ENCODE data around the gene BIRC6.
A peak's percentile ranks its signal among the peaks of the same experiment; 100 is the strongest.

The BIRC6 gene

DNA sequence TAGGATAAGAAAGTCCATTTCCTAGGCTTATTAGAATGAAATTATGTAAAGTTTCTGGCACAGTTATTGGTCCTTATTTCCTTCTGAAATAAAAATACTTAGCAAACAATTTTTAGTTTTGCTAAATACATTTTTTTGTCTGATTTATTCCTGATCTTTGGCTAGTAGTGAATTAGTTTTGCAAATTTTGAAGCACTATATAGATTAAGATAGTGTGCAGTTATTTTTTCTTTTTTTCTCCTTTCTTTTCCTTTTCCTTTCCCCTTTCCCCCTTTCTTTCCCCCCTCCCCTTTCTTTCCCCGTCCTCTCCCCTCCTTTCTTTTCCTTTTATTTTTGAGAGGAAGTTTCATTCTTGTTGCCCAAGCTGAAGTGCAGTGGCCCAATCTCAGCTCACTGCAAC is 59.7 kb downstream of the BIRC6 start:
- Histone ChIP-seq H3K4me1 (ENCODE audit: control insufficient read depth in 1 of 2, insufficient read depth in 1 of 2, low read depth in 1 of 2, low read length in 1 of 2) (peaks cover 25 to 41% of the 10 kb centered on the region in 2 experiments), H3K4me3 (ENCODE audit: low read depth in 1 of 2, low read length in 1 of 2) (no peak overlapping the region), H3K9me3 (no peaks in the 10 kb centered on the region), H3K27ac (peak overlapping the region; percentile 77), H3K27me3 (no peaks in the 10 kb centered on the region), H3K36me3 (peaks cover 14% of the 10 kb centered on the region)
- TF ChIP-seq, protein P1, sequence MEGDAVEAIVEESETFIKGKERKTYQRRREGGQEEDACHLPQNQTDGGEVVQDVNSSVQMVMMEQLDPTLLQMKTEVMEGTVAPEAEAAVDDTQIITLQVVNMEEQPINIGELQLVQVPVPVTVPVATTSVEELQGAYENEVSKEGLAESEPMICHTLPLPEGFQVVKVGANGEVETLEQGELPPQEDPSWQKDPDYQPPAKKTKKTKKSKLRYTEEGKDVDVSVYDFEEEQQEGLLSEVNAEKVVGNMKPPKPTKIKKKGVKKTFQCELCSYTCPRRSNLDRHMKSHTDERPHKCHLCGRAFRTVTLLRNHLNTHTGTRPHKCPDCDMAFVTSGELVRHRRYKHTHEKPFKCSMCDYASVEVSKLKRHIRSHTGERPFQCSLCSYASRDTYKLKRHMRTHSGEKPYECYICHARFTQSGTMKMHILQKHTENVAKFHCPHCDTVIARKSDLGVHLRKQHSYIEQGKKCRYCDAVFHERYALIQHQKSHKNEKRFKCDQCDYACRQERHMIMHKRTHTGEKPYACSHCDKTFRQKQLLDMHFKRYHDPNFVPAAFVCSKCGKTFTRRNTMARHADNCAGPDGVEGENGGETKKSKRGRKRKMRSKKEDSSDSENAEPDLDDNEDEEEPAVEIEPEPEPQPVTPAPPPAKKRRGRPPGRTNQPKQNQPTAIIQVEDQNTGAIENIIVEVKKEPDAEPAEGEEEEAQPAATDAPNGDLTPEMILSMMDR (IDR thresholded peaks at IDR 0.05), result no peak

GRCh38 chr2:32417659-32418058 is 60.8 kb downstream of the BIRC6 start:
- no peak overlapping the region for H3K4me3 ChIP-seq (ENCODE audit: low read depth in 1 of 2, low read length in 1 of 2)
- peak overlapping the region; percentile 77 for H3K27ac ChIP-seq
- TF ChIP-seq, protein P1 (IDR thresholded peaks at IDR 0.05), result no peak
- H3K27me3 ChIP-seq, result no peaks in the 10 kb centered on the region
- no peaks in the 10 kb centered on the region for H3K9me3 ChIP-seq
- H3K4me1 ChIP-seq (ENCODE audit: control insufficient read depth in 1 of 2, insufficient read depth in 1 of 2, low read depth in 1 of 2, low read length in 1 of 2), result peaks cover 25 to 39% of the 10 kb centered on the region in 2 experiments
- peaks cover 14% of the 10 kb centered on the region for H3K36me3 ChIP-seq

DNA sequence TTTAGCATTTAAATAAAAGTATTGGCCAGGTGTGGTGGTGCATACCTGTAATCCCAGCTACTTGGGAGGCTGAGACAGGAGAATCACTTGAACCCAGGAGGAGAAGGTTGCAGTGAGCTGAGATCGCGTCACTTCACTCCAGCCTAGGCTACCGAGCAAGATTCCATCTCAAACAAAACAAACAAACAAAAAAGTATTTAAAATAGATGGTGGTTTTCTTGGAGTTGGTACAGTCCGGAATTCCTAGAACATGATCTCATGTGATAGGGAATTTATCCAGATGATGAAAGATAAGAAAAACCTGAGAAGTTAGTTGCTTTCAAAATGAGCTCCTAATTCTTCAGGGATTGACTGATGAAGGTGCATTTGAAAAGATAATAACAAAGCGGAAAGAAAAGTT is 62.0 kb downstream of the BIRC6 start:
- TF ChIP-seq, protein P1 (IDR thresholded peaks at IDR 0.05), result no peak
- Histone ChIP-seq H3K27ac (peak overlapping the region; percentile 77), H3K4me3 (ENCODE audit: low read depth in 1 of 2, low read length in 1 of 2) (no peak overlapping the region), H3K4me1 (ENCODE audit: control insufficient read depth in 1 of 2, insufficient read depth in 1 of 2, low read depth in 1 of 2, low read length in 1 of 2) (peaks cover 21 to 30% of the 10 kb centered on the region in 2 experiments), H3K36me3 (peaks cover 14% of the 10 kb centered on the region), H3K27me3 (no peaks in the 10 kb centered on the region), H3K9me3 (no peaks in the 10 kb centered on the region)

DNA sequence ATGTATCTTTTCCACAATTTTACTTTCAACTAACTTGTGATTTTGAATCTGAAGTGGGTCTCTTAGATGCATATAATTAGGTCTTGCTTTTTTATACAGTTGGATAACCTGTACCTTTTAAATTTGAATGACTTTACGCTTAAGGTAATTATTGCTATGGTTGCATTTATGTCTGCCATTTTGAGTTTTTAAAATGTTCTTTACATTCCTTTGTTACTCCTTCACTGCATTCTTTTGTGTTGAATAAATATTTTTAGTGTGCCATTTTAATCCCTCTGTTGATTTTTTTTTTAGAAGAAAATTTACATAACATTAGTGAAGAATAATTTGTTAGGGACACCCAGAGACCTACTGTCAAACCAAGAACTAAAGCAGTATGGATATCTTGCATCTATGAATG is 65.3 kb downstream of the BIRC6 start:
- H3K36me3 ChIP-seq, result no peaks in the 10 kb centered on the region
- no peaks in the 10 kb centered on the region for H3K27me3 ChIP-seq
- no peak overlapping the region for H3K4me3 ChIP-seq (ENCODE audit: low read depth in 1 of 2, low read length in 1 of 2)
- TF ChIP-seq, protein P1 (IDR thresholded peaks at IDR 0.05), result no peak
- no peaks in the 10 kb centered on the region for H3K9me3 ChIP-seq
- peaks cover 9 to 16% of the 10 kb centered on the region in 2 experiments for H3K4me1 ChIP-seq (ENCODE audit: control insufficient read depth in 1 of 2, insufficient read depth in 1 of 2, low read depth in 1 of 2, low read length in 1 of 2)
- no peak overlapping the region for H3K27ac ChIP-seq

- Histone ChIP-seq H3K36me3 (no peaks in the 10 kb centered on the region), H3K27me3 (no peaks in the 10 kb centered on the region), H3K4me1 (ENCODE audit: control insufficient read depth in 1 of 2, insufficient read depth in 1 of 2, low read depth in 1 of 2, low read length in 1 of 2) (peaks cover 0 to 2% of the 10 kb centered on the region in 2 experiments), H3K27ac (no peak overlapping the region), H3K9me3 (no peaks in the 10 kb centered on the region), H3K4me3 (ENCODE audit: low read depth in 1 of 2, low read length in 1 of 2) (no peak overlapping the region)
- TF ChIP-seq, protein P1 (IDR thresholded peaks at IDR 0.05), result no peak
These were observed 66.7 kb downstream of the BIRC6 start for GRCh38 chr2:32423536-32423935.

- no peak overlapping the region for H3K27ac ChIP-seq
- no peaks in the 10 kb centered on the region for H3K4me1 ChIP-seq (ENCODE audit: control insufficient read depth in 1 of 2, insufficient read depth in 1 of 2, low read depth in 1 of 2, low read length in 1 of 2)
- TF ChIP-seq, protein P1 (IDR thresholded peaks at IDR 0.05), result no peak
- H3K27me3 ChIP-seq, result no peaks in the 10 kb centered on the region
- H3K36me3 ChIP-seq, result no peaks in the 10 kb centered on the region
- H3K9me3 ChIP-seq, result no peaks in the 10 kb centered on the region
- H3K4me3 ChIP-seq (ENCODE audit: low read depth in 1 of 2, low read length in 1 of 2), result no peak overlapping the region
These were observed 67.9 kb downstream of the BIRC6 start for GRCh38 chr2:32424739-32425138.
